HG02588 (cell line): ENCODE results near the gene PER2.

Experiments used
- ATAC-seq: cut with Tn5 transposase; IDR thresholded peaks from one replicate; pipeline ENCODE4 v1.9.1; 2021; ENCODE audit warnings: mild to moderate bottlenecking, moderate library complexity; ENCODE audit not compliant: unreplicated experiment

The PER2 gene

DNA sequence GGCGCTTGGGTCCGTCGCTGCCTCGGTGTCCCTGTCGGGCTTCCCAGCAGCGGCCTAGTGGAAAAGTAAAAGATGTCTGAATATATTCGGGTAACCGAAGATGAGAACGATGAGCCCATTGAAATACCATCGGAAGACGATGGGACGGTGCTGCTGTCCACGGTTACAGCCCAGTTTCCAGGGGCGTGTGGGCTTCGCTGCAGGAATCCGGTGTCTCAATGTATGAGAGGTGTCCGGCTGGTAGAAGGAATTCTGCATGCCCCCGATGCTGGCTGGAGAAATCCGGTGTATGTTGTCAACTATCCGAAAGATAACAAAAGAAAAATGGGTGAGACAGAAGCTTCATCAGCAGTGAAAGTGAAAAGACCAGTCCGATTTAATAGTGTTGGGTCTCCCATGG, 56.6 kb downstream of the PER2 start:
- ATAC-seq = no peak

- peak; percentile 64 for ATAC-seq
These were observed 57.1 kb downstream of the PER2 start for GRCh38 chr2:238231251-238231793.

- no peak for ATAC-seq
These were observed 57.7 kb downstream of the PER2 start for GRCh38 chr2:238230699-238231098.

- ATAC-seq = no peak
These were observed 59.7 kb downstream of the PER2 start for GRCh38 chr2:238228700-238229099.

- no peak for ATAC-seq
These were observed 60.8 kb downstream of the PER2 start for GRCh38 chr2:238227587-238228032.

- ATAC-seq = no peak
These were observed 61.5 kb downstream of the PER2 start for GRCh38 chr2:238226698-238227586.

GRCh38 chr2:238225911-238226697, 62.3 kb downstream of the PER2 start:
- no peak for ATAC-seq

DNA sequence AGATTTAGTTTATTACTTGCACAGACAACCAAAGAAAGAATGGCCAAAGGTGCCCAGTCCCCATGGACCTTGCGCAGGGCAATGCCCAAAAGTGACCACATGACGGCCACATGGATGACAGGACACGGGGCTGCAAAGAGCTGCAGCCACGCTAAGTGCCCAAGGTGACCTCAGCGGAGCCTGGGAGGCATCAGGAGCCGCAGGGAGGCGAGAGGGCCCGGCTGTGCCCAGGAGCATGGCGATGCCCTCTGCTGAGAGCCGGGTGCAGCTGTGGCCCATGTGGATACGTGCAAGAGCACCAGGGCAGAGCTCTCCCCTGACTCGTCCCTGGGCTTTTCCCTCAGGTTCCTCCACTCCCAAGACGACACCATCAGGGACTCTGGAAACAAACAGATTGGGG, 63.3 kb downstream of the PER2 start:
- ATAC-seq = no peak

GRCh38 chr2:238224356-238225035, 63.9 kb downstream of the PER2 start:
- ATAC-seq = no peak

DNA sequence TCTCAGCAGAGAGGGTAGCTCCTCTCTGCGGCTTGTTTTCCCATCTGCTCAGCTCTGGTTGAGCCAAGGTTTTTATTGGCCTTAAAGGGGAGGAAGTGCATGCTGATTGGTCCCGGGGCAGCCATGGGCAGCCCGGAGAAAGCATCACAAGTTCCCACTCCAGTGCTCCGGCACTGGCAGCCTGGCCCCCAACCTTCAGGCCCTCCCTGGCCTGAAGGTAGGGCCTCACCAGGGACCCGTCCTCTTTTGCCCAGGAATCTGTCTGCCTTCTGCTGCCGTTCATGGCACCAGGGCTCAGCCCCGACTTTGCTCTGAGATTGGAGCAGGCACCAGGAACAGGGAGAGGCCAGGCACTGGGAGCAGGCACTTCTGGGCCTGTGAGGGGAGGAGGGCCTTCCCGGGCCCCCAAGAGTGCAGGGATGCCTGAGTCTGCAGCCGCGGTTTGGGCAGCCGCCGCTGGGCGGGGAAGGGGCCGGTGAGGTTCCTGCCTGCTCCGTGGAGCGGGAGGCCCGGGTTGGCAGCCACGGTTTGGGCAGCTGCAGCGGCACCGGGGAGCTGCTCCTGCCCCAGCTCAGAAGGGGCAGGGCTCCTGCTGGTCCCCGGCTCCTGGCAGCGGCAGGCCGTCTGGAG, 67.4 kb downstream of the PER2 start:
- ATAC-seq = no peak

- no peak for ATAC-seq
These were observed 68.0 kb downstream of the PER2 start for GRCh38 chr2:238220274-238220891.

GRCh38 chr2:238216651-238217184, 71.7 kb downstream of the PER2 start:
- ATAC-seq = no peak

GRCh38 chr2:238207006-238207405, 81.4 kb downstream of the PER2 start:
- no peak for ATAC-seq

- ATAC-seq = peak; percentile 15
These were observed 84.3 kb downstream of the PER2 start for GRCh38 chr2:238203973-238204683.

- ATAC-seq = peak; percentile 95
These were observed 85.1 kb downstream of the PER2 start, which contains the start of gene ILKAP for GRCh38 chr2:238203094-238203972. ILKAP (minus strand) TSS chr2:238203695; CDS start chr2:238203553, 142 bp downstream.

DNA sequence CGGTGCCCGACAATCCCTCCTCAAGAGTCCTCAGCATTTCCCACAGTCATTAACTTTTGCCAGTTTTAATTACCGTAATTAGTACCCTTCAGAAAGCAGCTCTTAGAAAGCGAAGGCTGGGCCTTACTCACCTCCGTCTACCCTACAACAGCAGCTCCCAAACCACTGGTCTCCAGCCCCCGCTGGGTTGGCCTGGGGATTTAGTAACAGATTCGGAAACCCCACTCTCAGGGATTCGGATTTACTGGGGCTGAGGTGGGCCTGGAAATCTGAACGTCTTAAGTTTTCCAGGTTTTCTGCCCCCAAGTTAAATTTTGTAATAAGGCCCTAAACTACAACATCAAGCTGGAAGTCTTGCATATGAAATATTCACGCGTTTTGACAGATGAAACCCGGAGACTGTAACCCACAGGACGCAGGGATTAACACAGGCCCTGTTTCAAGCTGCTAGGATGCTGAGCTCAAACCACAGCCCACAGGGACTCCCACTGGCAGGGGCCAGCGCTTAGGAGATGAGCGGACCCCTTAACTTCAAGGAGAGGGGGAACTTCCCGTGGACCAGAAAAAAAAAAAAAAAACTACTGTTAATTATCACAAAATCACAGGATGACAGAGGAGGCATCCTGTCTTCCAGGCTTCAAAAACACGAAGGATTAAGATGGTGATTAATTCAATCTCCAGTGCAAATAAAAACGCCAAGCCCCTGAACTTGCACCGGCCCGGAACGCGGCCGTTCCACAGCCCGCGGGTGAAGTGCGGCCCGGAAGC, 85.9 kb downstream of the PER2 start:
- ATAC-seq = no peak
